Measurements from ENCODE around the gene CHCHD6. TPM values are rescaled to one million over a fixed set of nuclear protein-coding genes. Genes with fewer than 3 reads are reported as not detected.

CHCHD6 gene
- total RNA-seq, 2 experiments from 2014 or later = 8.7 to 9.3 TPM

- Mint-ChIP-seq H3K27me3 (peaks cover 5% of the 10 kb centered on the region), H3K9me3 (no peaks in the 10 kb centered on the region), H3K4me3 (no peak overlapping the region), H3K4me1 (ENCODE audit: low read depth) (no peaks in the 10 kb centered on the region), H3K27ac (no peak overlapping the region), H3K36me3 (ENCODE audit: low read depth) (no peaks in the 10 kb centered on the region)
- Histone ChIP-seq H3K36me3 (ENCODE audit: insufficient read depth, low read length) (no peaks in the 10 kb centered on the region), H3K27ac (ENCODE audit: low read depth in 1 of 2, low read length in 2 of 2) (no peak overlapping the region), H3K4me3 (ENCODE audit: low read length) (no peak overlapping the region), H3K27me3 (ENCODE audit: control insufficient read depth in 1 of 2, insufficient read depth in 2 of 2, low read length in 2 of 2) (peaks cover 0 to 4% of the 10 kb centered on the region in 2 experiments), H3K4me1 (ENCODE audit: insufficient read depth, low read length) (no peaks in the 10 kb centered on the region), H3K9me3 (ENCODE audit: control insufficient read depth in 1 of 2, insufficient read depth in 1 of 2, low read length in 2 of 2) (no peaks in the 10 kb centered on the region)
- ATAC-seq (ENCODE audit: poor library complexity) (no peak), DNase-seq (no peak)
- ChIA-PET CTCF (no interaction called here), POLR2A (no interaction called here)
- intact Hi-C loops (cut with DNase I, micrococcal nuclease) = no loop called here
- no peak for TF ChIP-seq CTCF (IDR thresholded peaks at IDR 0.05)
These were observed 261.6 kb downstream of the CHCHD6 start for GRCh38 chr3:126965526-126966080.

GRCh38 chr3:126967386-126967785 is 263.3 kb downstream of the CHCHD6 start:
- no peak overlapping the region for H3K4me3 ChIP-seq (ENCODE audit: low read length)
- no peak for DNase-seq
- H3K27me3 ChIP-seq (ENCODE audit: control insufficient read depth in 1 of 2, insufficient read depth in 2 of 2, low read length in 2 of 2) = peaks cover 3 to 4% of the 10 kb centered on the region in 2 experiments
- intact Hi-C loops (cut with DNase I, micrococcal nuclease) = no loop called here
- ChIA-PET CTCF (no interaction called here), POLR2A (no interaction called here)
- H3K9me3 Mint-ChIP-seq = no peaks in the 10 kb centered on the region
- no peak for TF ChIP-seq CTCF (IDR thresholded peaks at IDR 0.05)
- H3K4me3 Mint-ChIP-seq = no peak overlapping the region
- ATAC-seq (ENCODE audit: poor library complexity) = no peak
- H3K27ac Mint-ChIP-seq = no peak overlapping the region
- H3K27me3 Mint-ChIP-seq = peaks cover 7% of the 10 kb centered on the region
- no peak overlapping the region for H3K27ac ChIP-seq (ENCODE audit: low read depth in 1 of 2, low read length in 2 of 2)
- no peaks in the 10 kb centered on the region for H3K36me3 Mint-ChIP-seq (ENCODE audit: low read depth)
- H3K4me1 ChIP-seq (ENCODE audit: insufficient read depth, low read length) = no peaks in the 10 kb centered on the region
- no peaks in the 10 kb centered on the region for H3K4me1 Mint-ChIP-seq (ENCODE audit: low read depth)
- no peaks in the 10 kb centered on the region for H3K36me3 ChIP-seq (ENCODE audit: insufficient read depth, low read length)
- H3K9me3 ChIP-seq (ENCODE audit: control insufficient read depth in 1 of 2, insufficient read depth in 1 of 2, low read length in 2 of 2) = peaks cover 0 to 3% of the 10 kb centered on the region in 2 experiments

- no peak overlapping the region for H3K4me3 ChIP-seq (ENCODE audit: low read length)
- Mint-ChIP-seq H3K27me3 (peaks cover 7% of the 10 kb centered on the region), H3K4me3 (no peak overlapping the region), H3K27ac (no peak overlapping the region), H3K36me3 (ENCODE audit: low read depth) (no peaks in the 10 kb centered on the region), H3K4me1 (ENCODE audit: low read depth) (no peaks in the 10 kb centered on the region), H3K9me3 (no peaks in the 10 kb centered on the region)
- ChIA-PET POLR2A (no interaction called here), CTCF (no interaction called here)
- no peaks in the 10 kb centered on the region for H3K4me1 ChIP-seq (ENCODE audit: insufficient read depth, low read length)
- TF ChIP-seq CTCF (IDR thresholded peaks at IDR 0.05) = no peak
- no peak for ATAC-seq (ENCODE audit: poor library complexity)
- no peak overlapping the region for H3K27ac ChIP-seq (ENCODE audit: low read depth in 1 of 2, low read length in 2 of 2)
- DNase-seq = no peak
- intact Hi-C loops (cut with DNase I, micrococcal nuclease) = no loop called here
- H3K9me3 ChIP-seq (ENCODE audit: control insufficient read depth in 1 of 2, insufficient read depth in 1 of 2, low read length in 2 of 2) = peaks cover 0 to 3% of the 10 kb centered on the region in 2 experiments
- H3K27me3 ChIP-seq (ENCODE audit: control insufficient read depth in 1 of 2, insufficient read depth in 2 of 2, low read length in 2 of 2) = peaks cover 4 to 11% of the 10 kb centered on the region in 2 experiments
- no peaks in the 10 kb centered on the region for H3K36me3 ChIP-seq (ENCODE audit: insufficient read depth, low read length)
These were observed 264.7 kb downstream of the CHCHD6 start for GRCh38 chr3:126968391-126969390.
